Measurements from ENCODE around the gene EVI5.

Gene EVI5

DNA sequence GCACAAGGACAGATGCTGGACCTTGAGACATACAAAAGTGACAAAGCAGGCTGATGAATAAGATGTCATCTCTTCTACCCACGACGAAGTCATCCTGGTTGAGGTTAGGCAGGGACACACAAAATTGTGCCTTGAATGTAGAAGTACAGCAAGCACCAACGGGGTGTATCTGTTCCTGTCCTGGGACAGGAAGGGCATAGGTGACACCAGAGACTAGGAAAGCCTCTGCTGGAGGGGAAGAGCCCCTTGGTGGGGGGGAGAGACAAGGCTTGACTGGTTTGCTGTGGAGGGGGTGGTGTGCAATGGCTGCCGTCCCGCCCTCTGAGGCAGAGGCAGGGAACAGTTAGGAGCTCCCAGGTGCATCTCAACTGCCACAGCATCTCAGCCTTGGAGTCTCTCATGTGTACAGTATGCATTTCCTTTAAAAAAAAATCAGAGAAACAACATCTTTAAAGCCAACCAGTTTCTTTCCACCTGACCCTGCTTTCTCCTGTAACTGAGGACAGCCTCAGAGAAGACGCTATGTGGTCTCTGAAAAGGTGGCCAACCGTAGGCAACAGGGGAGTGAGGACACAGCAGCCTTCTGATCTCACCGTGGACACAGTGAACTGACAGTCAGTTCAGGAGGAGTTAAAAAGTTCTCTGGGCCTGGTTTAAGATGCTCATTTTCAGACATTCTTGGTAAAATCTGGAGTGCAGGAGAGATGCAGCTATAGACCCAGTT, 280.5 kb downstream of the EVI5 start:
- no peak for DNase-seq

DNA sequence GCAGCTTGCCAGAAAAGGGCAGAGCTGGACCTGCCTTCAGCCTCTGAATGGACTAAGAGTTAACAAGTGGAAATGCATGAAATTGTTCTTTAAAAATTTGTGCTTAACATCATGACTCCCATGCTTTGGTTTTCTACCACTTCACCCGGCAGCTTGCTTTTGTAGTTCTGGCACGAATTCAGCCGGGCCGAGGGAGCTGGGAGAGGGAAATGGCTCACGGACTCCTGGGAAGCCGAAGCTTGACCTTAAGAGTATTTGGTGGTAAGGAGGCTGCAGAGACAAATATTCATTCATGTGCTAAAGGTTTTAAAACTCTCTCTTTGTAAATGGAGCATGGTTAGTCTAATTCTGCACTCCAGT, 281.0 kb downstream of the EVI5 start:
- DNase-seq = no peak

DNA sequence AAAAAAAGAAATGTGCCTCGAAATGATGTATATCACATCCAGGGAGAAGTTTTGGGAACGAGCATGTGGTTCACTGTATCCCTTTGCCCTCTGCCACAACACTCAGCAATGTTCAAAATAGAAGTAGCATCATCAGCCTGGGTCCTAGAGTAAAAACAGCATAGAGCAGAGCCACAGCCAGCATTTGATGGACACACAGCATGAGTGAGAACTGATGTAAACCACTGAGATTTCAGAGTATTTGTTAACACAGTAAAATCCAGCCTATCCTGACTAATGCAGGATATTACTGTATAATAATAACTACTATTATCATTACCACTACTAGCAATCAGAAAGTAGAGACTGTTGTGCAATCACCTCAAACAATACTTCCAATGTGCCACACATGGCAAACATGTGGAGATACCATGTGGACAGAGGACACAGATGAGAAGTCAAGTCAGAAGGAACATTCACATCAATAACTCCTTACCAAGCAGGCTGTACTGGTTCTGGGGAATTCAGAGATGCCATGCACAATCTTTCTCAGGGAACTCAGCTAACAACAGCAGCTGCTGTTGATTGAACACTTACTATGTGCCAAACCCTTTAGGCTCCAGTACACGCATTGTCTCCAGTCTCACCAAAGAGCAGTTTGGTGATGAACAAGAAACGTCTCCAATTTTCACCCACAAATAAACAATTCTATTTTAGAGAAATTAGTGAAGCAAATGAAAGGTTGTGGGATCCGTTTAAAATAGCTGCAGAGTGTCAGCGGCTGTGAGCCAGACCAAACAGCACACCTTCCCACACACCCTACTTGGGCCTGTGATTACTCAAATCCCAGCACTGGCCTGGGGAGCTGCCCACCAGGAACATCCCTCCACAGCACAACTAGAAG, 281.6 kb downstream of the EVI5 start:
- DNase-seq = no peak

GRCh38 chr1:92502247-92502646, 282.7 kb downstream of the EVI5 start:
- DNase-seq = no peak

GRCh38 chr1:92500552-92500951, 284.4 kb downstream of the EVI5 start:
- DNase-seq = no peak

DNA sequence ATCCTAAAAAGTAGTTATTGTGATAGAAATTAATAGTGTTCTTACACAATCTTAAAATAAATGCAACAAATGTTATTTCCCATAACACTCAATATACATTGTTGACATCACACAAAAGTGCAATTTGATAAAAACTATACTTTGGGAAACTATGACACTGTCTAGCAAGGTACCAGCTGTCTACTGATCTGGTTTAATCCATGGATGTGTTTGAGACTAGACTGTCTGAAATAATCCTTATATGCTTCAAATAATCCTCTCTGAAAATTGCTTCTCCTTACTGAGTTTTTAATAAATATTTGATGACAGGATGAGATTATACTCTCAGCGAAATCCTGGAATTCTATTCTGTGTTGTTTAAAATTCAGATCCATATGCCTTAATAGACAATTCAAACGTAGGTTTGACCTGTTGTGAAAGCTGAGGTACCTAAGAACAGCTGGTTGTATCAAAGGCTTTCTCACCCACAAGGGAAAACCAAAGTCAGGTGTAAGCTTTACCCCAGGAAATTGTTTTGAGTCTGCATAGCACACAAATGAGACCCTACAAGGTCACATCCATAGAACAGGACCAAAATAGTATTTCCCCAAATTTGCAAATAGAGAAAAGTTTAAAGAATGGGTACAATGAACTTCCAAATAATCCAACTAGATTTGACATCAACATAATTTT, 289.4 kb downstream of the EVI5 start:
- no peak for DNase-seq

DNA sequence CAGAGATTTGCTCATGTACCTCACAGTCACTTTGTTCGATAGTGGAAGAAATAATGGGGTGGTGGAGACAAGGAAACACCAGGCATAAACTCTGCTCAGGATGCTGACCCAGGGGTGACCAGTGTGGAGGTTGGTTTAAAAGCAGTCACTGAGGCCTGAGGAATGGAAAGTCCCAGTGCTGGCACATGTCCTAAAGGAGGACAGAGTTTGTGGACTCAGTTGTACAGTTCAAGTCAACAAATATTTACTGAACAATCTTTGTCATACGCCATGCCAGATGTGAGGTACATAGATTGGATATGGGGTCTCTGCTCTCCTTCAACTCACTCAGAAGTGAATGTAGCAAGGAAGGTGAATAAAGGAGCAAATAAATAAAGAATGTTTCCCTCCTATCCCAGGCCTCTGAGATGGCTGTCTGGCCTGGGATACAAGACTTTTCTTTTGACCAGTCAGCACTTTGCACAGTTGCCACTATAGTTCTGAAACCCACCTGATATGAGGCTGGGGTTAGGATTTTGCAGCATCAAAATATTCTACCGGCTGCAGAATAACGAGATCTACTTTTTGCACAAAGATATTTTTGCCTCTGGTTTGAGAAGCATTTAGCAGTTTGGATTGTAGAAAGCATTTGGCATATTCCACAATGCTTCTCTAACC, 290.3 kb downstream of the EVI5 start:
- no peak for DNase-seq

- no peak for DNase-seq
Observed at GRCh38 chr1:92493139-92493538, 291.8 kb downstream of the EVI5 start.

GRCh38 chr1:92488832-92489231, 296.1 kb downstream of the EVI5 start:
- no peak for DNase-seq

- no peak for DNase-seq
Observed at GRCh38 chr1:92488416-92488815, 296.5 kb downstream of the EVI5 start.

GRCh38 chr1:92487078-92487605, 297.8 kb downstream of the EVI5 start:
- no peak for DNase-seq

DNA sequence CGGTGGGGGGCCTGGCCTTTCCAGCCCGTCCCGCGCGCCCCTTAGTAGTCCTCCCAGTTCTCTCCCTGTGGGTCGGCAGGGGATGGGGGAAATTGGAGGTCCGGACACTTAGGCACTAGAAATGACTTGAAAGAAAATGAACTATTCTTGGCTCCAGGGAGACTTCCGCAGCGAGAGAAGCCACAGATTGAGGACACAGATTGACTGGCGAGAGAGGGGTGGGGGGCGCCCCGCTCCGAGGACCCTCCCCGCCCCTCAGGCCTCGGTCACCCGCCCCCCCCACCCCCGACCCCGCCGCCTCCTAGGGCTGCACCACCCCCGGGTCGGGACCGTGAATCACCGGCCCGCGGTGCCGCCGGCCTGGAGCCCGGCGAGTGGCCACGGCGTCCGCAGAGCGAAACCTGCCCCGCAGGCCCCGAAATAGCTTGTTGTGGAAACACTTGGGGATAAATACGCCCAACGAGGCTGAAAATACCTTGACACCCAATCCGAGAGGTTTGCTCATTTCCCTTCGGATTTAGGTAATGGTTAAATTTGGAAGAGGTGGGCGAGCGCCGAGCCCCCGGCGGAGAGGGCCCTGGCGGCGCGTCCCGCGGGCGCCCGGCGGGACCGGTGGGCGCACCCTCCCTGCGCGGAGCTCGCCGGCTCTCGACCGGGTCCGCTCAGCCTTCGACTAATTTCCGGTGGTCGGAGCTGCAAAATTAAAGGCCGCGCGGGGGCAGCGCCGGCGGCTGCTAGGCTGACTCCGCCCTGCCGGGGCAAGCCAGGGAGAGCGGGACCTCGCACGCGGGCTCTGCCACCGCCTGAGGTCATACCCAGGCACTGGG, 298.4 kb downstream of the EVI5 start, which contains the start of gene GFI1:
Gene GFI1, minus strand, starts transcription at position 675 of the 827 bp plus-strand sequence. CDS start 3,438 bp downstream, outside the sequence.
- DNase-seq = peak; percentile 37

DNA sequence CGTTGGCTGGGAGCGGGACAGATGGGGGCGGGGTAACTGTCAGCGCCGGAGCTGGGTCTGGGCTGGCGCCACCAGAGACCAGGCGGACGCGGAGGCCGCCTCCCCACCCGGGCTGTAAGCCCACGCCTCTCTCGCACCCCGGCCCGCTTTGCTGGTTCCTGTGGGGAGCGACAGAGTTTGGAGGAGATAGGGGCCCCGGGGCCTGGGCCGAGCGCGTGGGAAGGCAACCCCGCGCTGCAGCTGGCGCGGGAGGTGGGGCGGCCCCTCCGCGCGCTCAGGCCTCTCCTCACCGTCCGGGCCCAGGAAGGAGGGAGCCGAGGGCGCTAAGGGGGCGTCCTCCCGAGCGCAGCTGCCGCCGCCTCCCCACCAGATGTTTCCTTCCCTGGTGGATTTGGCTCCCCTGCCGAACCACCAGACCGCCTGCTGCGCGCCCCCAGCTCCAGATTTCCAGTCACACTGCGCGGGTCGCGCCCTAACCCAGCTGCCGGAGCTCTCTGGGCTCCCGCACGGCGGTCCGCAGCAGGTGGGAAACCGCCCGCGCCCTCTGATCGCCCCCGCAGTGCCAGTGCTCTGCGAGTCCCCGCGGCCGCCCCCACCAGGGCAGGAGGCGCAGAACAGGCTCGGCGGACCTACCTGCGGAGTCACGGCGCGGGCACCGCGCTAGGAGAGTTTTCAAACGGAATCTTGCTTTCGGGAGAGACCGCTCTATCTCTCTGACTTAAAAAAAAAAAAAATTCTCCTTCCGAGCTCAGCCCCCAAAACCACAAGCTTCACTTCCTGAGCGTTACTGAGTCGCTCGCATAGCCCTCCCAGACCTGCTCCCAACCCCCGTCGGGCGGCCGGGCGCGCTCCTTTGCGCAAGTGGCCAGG, 299.3 kb downstream of the EVI5 start:
- DNase-seq = peak; percentile 36

DNA sequence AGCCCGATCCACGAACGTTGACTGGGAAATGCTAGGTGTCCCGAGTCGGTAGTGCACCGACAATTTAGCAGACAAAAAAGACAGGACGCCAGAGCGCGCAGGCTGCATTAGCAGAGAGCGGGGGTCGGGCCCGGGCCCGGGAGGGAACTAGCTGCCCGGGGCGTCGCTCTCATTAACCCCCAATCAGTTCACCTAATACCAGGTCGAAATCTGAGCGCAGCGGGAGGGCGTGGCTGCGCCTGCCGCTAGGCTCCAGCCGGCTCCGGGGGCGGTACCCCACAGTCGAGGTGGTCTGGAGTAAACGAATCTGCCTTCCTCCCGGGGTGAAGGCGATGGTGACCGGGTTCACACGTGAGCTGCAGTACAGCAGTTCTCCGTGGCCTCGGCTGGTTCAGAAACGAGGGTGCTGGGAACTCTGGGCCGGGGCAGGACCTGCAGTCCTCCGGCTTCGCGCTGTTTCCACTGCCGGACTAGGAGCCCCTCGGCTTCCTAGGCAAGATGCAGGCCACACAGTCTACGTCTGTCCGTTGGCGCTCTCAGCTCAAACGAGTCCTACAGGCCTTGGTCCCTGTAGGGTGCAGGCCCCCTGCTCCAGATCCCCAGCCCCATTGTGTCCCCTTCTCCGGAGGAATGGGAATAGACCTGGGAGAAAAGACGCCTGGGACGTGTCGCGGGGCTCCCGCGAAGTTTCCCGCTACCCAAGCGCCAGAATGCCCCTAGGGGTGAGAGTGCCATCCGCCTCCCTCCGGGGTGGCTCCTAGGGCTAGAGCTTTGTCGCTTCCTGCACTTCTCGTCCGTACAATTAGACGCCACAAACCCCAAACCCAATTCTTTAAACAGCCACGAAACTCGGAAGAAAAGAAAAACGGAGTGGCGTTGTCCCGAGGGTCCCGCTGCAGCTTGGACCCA, 300.2 kb downstream of the EVI5 start:
- DNase-seq = peak; percentile 37

DNA sequence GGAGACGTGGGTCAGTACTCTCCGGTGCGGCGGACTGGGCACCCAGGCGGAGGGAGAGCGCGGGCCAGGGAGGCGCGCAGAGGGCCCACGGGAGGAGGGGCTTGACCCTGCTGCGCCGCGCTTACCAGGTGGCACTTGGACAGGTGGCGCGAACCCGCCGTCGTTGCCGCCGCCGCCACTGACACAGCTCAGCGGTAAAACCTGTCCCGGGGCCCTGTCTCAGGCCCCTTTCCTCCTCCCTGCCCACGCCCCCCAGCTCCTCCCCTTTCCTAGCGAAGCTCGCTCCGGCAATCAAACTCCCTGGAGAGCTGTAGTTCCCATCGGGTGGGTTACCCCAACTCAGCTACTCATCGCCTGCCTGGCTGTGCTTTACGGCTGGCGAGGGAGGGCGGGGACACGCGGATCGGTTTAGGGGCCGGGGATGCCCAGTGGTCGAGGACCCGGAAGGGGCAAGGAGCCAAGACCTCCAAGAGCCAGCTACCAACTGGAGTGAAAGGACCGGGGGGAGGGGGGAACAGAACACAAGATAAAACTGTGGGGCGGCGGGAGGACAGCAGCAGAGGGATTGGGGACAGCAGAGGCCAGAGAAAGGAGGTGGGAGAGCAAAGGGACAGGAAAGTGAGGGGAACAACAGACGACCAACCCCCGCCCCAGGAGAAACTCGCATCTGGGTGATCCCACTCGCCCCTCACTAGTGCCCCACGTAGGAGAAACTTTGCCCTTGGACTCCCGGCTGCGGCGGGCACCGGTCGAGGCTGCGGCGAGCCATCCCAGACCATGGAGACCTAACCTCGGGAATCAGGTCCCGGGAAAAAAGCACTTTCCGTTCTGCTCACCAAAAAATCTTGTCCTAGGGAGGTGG, 301.1 kb downstream of the EVI5 start:
- peak; percentile 34 for DNase-seq

DNA sequence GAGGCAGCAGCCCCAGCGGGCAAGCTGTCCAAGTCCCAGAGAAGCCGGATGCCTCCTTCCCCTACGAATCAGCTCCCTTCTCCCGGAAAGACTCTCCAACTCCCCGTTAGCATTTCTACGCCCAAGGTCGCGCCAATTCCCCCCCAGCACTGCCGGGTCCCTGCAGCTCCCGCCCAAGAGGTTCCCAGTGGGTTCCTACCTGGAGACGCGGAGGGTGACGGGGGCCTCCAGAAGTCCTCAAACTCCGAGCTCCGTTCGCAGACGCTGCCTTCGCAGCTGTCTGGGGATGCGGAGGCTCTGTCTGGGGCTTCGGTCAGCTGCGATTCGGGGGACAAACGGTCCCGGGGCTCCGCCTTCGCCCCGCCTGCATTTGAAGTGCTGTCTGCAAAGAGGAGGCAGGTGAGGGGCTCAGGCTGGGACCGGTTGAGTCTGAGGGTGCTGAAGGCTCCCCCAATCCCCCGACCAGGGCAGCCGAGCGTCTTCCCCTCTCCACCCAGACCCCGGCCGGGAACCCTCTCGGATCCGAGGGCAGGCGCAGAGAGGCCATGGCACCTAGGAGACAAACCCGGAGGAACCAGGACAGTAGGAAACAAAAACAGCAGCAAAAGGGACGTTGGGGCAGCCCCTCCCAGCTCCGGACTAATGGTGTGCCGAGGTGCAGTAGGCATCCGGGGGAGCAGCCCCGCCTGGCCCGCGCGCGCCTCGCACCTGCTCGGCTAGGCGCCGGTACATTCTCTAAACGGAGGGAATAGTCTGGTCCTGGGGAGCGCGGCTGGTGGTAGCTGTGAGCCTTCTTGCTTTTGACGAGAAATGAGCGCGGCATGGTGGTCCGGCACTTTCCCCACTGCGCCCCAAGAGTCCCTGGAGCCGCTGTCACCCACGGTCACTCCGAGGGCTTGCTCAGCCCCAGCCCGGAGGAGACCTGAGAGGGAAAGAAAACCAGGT, 302.0 kb downstream of the EVI5 start:
- peak; percentile 43 for DNase-seq

DNA sequence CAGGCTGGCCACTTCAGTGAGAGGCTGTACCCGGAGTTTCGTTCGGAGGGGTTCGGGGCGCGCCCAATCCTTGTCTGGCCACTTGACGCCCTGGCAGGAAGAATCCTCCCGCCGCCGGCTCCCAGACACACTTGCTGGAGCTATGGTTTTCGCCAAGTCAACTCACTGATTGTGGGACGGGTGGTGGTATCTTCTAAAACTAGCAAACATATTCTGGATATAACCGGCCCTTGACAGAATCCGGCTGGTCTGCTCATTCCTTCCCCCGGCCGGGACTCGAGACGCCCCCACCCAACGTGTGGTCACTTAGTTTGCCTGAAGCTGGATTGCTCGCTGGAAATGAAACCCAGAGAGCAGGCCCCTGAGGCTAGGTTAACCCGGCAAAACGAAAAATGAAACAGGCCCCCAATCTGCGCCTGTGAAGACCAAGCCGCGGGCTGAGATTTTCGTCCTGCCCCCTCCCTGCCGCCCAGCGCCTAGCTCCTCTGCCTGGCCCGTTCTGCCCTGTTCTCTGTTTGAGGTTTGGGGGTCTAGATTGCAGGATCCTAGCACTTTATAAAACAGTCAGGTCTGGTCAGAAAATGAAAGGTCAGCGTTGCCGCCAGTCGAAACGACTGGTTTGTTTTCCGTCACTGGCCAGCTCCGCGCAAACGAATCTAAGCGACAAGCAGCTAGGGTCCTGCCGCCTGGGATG, 302.8 kb downstream of the EVI5 start:
- peak; percentile 35 for DNase-seq

Data from left hindlimb (tissue), 1 donor.